Measurements from ENCODE around the gene CFL1. TPM values are rescaled to one million over a fixed set of nuclear protein-coding genes. Genes with fewer than 3 reads are reported as not detected.

CFL1 gene
- total and polyA plus RNA-seq, 2 experiments from 2014 or later, result 1,393 to 2,124 TPM

DNA sequence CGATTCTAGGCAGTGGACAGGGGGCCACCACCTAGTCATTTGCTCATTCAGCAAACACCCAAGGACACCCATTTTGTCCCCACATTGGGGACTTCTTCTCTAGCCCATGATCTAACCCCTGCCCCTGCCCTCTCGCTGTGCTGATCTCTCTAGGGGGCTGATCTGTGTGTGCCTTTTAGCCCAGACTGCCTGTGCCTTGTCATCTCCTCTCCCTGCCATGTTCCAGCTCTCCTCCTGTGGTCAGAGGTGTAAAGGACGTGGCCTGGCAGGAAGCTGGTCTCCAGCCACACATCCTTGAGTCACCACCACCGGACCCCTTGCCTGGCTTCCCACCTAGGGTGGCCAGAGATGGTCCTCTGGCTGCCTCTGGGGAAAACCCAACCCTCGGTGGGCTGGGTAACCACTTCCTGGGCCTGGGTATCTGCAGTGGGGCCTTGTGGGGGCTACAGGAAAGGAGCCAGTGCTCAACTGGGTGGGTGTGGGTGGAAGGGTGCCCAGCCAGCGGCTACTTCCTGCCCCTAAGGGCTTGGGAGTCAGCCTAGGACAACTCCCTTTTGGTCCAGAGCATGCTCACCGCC lies 23.0 kb upstream of the CFL1 start (continued):
- TF ChIP-seq, protein P1, sequence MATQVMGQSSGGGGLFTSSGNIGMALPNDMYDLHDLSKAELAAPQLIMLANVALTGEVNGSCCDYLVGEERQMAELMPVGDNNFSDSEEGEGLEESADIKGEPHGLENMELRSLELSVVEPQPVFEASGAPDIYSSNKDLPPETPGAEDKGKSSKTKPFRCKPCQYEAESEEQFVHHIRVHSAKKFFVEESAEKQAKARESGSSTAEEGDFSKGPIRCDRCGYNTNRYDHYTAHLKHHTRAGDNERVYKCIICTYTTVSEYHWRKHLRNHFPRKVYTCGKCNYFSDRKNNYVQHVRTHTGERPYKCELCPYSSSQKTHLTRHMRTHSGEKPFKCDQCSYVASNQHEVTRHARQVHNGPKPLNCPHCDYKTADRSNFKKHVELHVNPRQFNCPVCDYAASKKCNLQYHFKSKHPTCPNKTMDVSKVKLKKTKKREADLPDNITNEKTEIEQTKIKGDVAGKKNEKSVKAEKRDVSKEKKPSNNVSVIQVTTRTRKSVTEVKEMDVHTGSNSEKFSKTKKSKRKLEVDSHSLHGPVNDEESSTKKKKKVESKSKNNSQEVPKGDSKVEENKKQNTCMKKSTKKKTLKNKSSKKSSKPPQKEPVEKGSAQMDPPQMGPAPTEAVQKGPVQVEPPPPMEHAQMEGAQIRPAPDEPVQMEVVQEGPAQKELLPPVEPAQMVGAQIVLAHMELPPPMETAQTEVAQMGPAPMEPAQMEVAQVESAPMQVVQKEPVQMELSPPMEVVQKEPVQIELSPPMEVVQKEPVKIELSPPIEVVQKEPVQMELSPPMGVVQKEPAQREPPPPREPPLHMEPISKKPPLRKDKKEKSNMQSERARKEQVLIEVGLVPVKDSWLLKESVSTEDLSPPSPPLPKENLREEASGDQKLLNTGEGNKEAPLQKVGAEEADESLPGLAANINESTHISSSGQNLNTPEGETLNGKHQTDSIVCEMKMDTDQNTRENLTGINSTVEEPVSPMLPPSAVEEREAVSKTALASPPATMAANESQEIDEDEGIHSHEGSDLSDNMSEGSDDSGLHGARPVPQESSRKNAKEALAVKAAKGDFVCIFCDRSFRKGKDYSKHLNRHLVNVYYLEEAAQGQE (IDR thresholded peaks at IDR 0.05; ENCODE audit: unreplicated experiment), result no peak
- no peak for TF ChIP-seq EZH2phosphoT487 (IDR thresholded peaks at IDR 0.05; ENCODE audit: unreplicated experiment)

DNA sequence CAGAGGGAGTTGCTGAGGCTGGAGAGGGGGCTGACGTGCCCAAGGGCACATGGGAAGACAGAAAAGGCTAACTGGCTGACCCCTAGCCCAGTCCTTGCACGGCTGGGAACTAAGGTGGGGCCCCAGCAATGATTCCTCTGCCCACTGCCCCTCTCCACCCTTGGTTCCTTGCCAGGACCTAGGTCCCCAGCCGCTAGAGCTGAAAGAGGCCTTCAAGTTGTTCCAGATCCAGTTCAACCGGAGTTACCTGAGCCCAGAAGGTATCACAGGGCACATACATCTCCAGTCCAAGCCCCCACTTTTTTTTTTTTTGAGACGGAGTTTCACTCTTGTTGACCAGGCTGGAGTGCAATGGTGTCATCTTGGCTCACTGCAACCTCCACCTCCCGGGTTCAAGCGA lies 22.0 kb upstream of the CFL1 start:
- H3K4me3 ChIP-seq, result no peak overlapping the region
- TF ChIP-seq ETS1 (IDR thresholded peaks at IDR 0.05) (no peak), CREB1 (CRISPR knock-in tag; IDR thresholded peaks at IDR 0.05; ENCODE audit: low read depth) (no peak), ZNF114 (CRISPR knock-in tag; IDR thresholded peaks at IDR 0.05) (no peak), EZH2phosphoT487 (IDR thresholded peaks at IDR 0.05; ENCODE audit: unreplicated experiment) (no peak), STAT1 (IDR thresholded peaks at IDR 0.05; ENCODE audit: unreplicated experiment) (no peak), POLR2AphosphoS5 (IDR thresholded peaks at IDR 0.05; ENCODE audit: low read depth) (no peak), ZNF331 (CRISPR knock-in tag; IDR thresholded peaks at IDR 0.05; ENCODE audit: low read depth) (no peak), EZH2 (IDR thresholded peaks at IDR 0.05; ENCODE audit: low read depth, unreplicated experiment) (no peak), NANOG (IDR thresholded peaks at IDR 0.05; ENCODE audit: borderline replicate concordance) (no peak), JUNB (IDR thresholded peaks at IDR 0.05; ENCODE audit: unreplicated experiment) (no peak)
- TF ChIP-seq, protein P2, sequence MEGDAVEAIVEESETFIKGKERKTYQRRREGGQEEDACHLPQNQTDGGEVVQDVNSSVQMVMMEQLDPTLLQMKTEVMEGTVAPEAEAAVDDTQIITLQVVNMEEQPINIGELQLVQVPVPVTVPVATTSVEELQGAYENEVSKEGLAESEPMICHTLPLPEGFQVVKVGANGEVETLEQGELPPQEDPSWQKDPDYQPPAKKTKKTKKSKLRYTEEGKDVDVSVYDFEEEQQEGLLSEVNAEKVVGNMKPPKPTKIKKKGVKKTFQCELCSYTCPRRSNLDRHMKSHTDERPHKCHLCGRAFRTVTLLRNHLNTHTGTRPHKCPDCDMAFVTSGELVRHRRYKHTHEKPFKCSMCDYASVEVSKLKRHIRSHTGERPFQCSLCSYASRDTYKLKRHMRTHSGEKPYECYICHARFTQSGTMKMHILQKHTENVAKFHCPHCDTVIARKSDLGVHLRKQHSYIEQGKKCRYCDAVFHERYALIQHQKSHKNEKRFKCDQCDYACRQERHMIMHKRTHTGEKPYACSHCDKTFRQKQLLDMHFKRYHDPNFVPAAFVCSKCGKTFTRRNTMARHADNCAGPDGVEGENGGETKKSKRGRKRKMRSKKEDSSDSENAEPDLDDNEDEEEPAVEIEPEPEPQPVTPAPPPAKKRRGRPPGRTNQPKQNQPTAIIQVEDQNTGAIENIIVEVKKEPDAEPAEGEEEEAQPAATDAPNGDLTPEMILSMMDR (conservative IDR thresholded peaks at IDR 0.05; ENCODE audit: low read depth in 2 of 2), result no peak
- TF ChIP-seq, protein P3, sequence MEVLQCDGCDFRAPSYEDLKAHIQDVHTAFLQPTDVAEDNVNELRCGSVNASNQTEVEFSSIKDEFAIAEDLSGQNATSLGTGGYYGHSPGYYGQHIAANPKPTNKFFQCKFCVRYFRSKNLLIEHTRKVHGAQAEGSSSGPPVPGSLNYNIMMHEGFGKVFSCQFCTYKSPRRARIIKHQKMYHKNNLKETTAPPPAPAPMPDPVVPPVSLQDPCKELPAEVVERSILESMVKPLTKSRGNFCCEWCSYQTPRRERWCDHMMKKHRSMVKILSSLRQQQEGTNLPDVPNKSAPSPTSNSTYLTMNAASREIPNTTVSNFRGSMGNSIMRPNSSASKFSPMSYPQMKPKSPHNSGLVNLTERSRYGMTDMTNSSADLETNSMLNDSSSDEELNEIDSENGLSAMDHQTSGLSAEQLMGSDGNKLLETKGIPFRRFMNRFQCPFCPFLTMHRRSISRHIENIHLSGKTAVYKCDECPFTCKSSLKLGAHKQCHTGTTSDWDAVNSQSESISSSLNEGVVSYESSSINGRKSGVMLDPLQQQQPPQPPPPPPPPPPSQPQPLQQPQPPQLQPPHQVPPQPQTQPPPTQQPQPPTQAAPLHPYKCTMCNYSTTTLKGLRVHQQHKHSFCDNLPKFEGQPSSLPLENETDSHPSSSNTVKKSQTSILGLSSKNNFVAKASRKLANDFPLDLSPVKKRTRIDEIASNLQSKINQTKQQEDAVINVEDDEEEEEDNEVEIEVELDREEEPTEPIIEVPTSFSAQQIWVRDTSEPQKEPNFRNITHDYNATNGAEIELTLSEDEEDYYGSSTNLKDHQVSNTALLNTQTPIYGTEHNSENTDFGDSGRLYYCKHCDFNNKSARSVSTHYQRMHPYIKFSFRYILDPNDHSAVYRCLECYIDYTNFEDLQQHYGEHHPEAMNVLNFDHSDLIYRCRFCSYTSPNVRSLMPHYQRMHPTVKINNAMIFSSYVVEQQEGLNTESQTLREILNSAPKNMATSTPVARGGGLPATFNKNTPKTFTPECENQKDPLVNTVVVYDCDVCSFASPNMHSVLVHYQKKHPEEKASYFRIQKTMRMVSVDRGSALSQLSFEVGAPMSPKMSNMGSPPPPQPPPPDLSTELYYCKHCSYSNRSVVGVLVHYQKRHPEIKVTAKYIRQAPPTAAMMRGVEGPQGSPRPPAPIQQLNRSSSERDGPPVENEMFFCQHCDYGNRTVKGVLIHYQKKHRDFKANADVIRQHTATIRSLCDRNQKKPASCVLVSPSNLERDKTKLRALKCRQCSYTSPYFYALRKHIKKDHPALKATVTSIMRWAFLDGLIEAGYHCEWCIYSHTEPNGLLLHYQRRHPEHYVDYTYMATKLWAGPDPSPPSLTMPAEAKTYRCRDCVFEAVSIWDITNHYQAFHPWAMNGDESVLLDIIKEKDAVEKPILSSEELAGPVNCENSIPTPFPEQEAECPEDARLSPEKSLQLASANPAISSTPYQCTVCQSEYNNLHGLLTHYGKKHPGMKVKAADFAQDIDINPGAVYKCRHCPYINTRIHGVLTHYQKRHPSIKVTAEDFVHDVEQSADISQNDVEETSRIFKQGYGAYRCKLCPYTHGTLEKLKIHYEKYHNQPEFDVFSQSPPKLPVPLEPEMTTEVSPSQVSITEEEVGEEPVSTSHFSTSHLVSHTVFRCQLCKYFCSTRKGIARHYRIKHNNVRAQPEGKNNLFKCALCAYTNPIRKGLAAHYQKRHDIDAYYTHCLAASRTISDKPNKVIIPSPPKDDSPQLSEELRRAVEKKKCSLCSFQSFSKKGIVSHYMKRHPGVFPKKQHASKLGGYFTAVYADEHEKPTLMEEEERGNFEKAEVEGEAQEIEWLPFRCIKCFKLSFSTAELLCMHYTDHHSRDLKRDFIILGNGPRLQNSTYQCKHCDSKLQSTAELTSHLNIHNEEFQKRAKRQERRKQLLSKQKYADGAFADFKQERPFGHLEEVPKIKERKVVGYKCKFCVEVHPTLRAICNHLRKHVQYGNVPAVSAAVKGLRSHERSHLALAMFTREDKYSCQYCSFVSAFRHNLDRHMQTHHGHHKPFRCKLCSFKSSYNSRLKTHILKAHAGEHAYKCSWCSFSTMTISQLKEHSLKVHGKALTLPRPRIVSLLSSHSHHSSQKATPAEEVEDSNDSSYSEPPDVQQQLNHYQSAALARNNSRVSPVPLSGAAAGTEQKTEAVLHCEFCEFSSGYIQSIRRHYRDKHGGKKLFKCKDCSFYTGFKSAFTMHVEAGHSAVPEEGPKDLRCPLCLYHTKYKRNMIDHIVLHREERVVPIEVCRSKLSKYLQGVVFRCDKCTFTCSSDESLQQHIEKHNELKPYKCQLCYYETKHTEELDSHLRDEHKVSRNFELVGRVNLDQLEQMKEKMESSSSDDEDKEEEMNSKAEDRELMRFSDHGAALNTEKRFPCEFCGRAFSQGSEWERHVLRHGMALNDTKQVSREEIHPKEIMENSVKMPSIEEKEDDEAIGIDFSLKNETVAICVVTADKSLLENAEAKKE (CRISPR knock-in tag; IDR thresholded peaks at IDR 0.05), result no peak

More for the DNA sequence above, 22.0 kb upstream of the CFL1 start:
- no peak overlapping the region for H2AFZ ChIP-seq
- Mint-ChIP-seq H3K27ac (no peak overlapping the region), H3K36me3 (ENCODE audit: low read depth) (peaks cover 22% of the 10 kb centered on the region), H3K27me3 (ENCODE audit: insufficient read depth, low read depth, poor library complexity) (peaks cover 18% of the 10 kb centered on the region), H3K4me3 (no peak overlapping the region), H3K4me1 (peaks cover 4% of the 10 kb centered on the region), H3K9me3 (no peaks in the 10 kb centered on the region)
- H3K4me1 ChIP-seq (ENCODE audit: insufficient read depth), result no peaks in the 10 kb centered on the region
- H3F3A ChIP-seq (replicated peaks; ENCODE audit: low read depth), result 0 out of 2 replicates have a peak, but pooled peaks cover 4% of the 10 kb centered on the region
- no peak overlapping the region for H3K4me2 ChIP-seq
- H4K20me1 ChIP-seq (replicated peaks; ENCODE audit: insufficient read depth), result peaks cover 6% of the 10 kb centered on the region; the same call in 1 of the 2 replicates
- H3K79me2 ChIP-seq (replicated peaks; ENCODE audit: insufficient read depth), result no peaks in the 10 kb centered on the region
- DNase-seq (ENCODE audit: low spot score) (no peak), ATAC-seq (no peak)
- H3K36me3 ChIP-seq (ENCODE audit: insufficient read depth), result peaks cover 7% of the 10 kb centered on the region; the same call in 1 of the 2 replicates
- no peaks in the 10 kb centered on the region for H3K9me2 ChIP-seq (ENCODE audit: insufficient read depth)
- H3K27ac ChIP-seq (ENCODE audit: low read depth), result no peak overlapping the region
- no peaks in the 10 kb centered on the region for H3K27me3 ChIP-seq (ENCODE audit: insufficient read depth)

All from GM23338 (cell line).